Diencephalon (tissue), 1 donor: Measurements from ENCODE around the gene TRAPPC8. TPM values are rescaled to one million over a fixed set of nuclear protein-coding genes. Genes with fewer than 3 reads are reported as not detected.

Experiments
- small RNA-seq: library from RNA; depleted of rRNA; stranded (forward); fragments of <200 nt; gene quantifications from one replicate; pipeline ENCODE3, GENCODE V24; 2014
- total RNA-seq: library from RNA; depleted of rRNA; stranded (reverse); fragments of >200 nt; gene quantifications from one replicate; pipeline ENCODE4 v1.2.3, GENCODE V29; 2014

TRAPPC8 gene
- total RNA-seq = 79.4 TPM

GRCh38 chr18:31942999-31943877 is at the start of gene TRAPPC8:
TRAPPC8 (minus strand) TSS chr18:31943128; CDS start chr18:31942764, 364 bp downstream.

Small RNAs within 50 kb of the gene (small RNA-seq; reads per million reads assigned to genes)
- not detected for gene RNU6-1050P

Other genes with a start within 250 kb of the TRAPPC8 start
- gene SLC25A52, start 182.2 kb downstream of the TRAPPC8 start, total RNA-seq = 0.23 TPM
- gene RNF125, start 75.7 kb upstream of the TRAPPC8 start, total RNA-seq = 4.4 TPM
- 60.7 TPM for gene RNF138, start 148.7 kb upstream of the TRAPPC8 start, total RNA-seq
- 0.23 TPM for gene MEP1B, start 246.9 kb upstream of the TRAPPC8 start, total RNA-seq